HG02610 (cell line): Measurements from ENCODE around the gene STIM2.

Source experiments
- ATAC-seq: cut with Tn5 transposase; IDR thresholded peaks from one replicate; pipeline ENCODE4 v1.9.1; 2021; ENCODE audit warnings: mild to moderate bottlenecking, moderate library complexity; ENCODE audit not compliant: unreplicated experiment

STIM2 gene

GRCh38 chr4:26896636-26897035 lies 36.0 kb downstream of the STIM2 start:
- no peak for ATAC-seq

GRCh38 chr4:26899991-26900390 lies 39.4 kb downstream of the STIM2 start:
- ATAC-seq = no peak

GRCh38 chr4:26900765-26901164 lies 40.1 kb downstream of the STIM2 start:
- no peak for ATAC-seq

GRCh38 chr4:26905172-26905571 lies 44.5 kb downstream of the STIM2 start:
- ATAC-seq = no peak

- ATAC-seq = peak; percentile 70
Observed at GRCh38 chr4:26907731-26908599, 47.3 kb downstream of the STIM2 start.

GRCh38 chr4:26909369-26909768 lies 48.7 kb downstream of the STIM2 start:
- no peak for ATAC-seq

GRCh38 chr4:26911254-26911653 lies 50.6 kb downstream of the STIM2 start:
- no peak for ATAC-seq

- ATAC-seq = no peak
Observed at GRCh38 chr4:26912069-26912468, 51.4 kb downstream of the STIM2 start.

GRCh38 chr4:26912810-26913209 lies 52.2 kb downstream of the STIM2 start:
- ATAC-seq = no peak

- no peak for ATAC-seq
Observed at GRCh38 chr4:26916195-26916594, 55.6 kb downstream of the STIM2 start.

- ATAC-seq = no peak
Observed at GRCh38 chr4:26930964-26931363, 70.3 kb downstream of the STIM2 start.

- ATAC-seq = no peak
Observed at GRCh38 chr4:26931451-26931850, 70.8 kb downstream of the STIM2 start.

- ATAC-seq = no peak
Observed at GRCh38 chr4:26931966-26932365, 71.3 kb downstream of the STIM2 start.

- no peak for ATAC-seq
Observed at GRCh38 chr4:26935397-26935796, 74.8 kb downstream of the STIM2 start.

- ATAC-seq = no peak
Observed at GRCh38 chr4:26936284-26937065, 75.8 kb downstream of the STIM2 start.

GRCh38 chr4:26937139-26937538 lies 76.5 kb downstream of the STIM2 start:
- ATAC-seq = no peak

GRCh38 chr4:26937567-26937966 lies 76.9 kb downstream of the STIM2 start:
- ATAC-seq = no peak

GRCh38 chr4:26938516-26938915 lies 77.9 kb downstream of the STIM2 start:
- ATAC-seq = no peak

- ATAC-seq = no peak
Observed at GRCh38 chr4:26941951-26942350, 81.3 kb downstream of the STIM2 start.

GRCh38 chr4:26942871-26943270 lies 82.2 kb downstream of the STIM2 start:
- no peak for ATAC-seq

GRCh38 chr4:26943391-26943790 lies 82.8 kb downstream of the STIM2 start:
- no peak for ATAC-seq

- no peak for ATAC-seq
Observed at GRCh38 chr4:26945794-26946193, 85.2 kb downstream of the STIM2 start.
